Epithelial cell of proximal tubule (primary cell): Measurements from ENCODE around the gene NPFFR1. TPM values are rescaled to one million over a fixed set of nuclear protein-coding genes. Genes with fewer than 3 reads are reported as not detected.
"Not testable (repeated sequence)": the region's sequence is repeated elsewhere in the genome, so short reads cannot be mapped to it uniquely, and the experiment has no call there.

Experiments
- DNase-seq: peaks from one replicate; pipeline ENCODE4 v3.0.0-alpha.2; 2011; ENCODE audit warnings: low read depth
- H3K4me3 ChIP-seq: 2 replicates; pipeline ENCODE4 v1.5.1; 2011; ENCODE audit warnings: low read depth, mild to moderate bottlenecking, low read length
- total RNA-seq: library from RNA; depleted of rRNA; stranded (reverse); fragments of >200 nt; gene quantifications from 2 replicates; pipeline ENCODE4 v1.2.3, GENCODE V29; 2015
- TF ChIP-seq, protein P1 (sequence below): conservative IDR thresholded peaks from 2 replicates; pipeline ENCODE4 v1.5.1; 2012; ENCODE audit warnings: low read depth, mild to moderate bottlenecking, low read length

NPFFR1 gene
- total RNA-seq, 1 donor from 2014 or later: not detected

DNA sequence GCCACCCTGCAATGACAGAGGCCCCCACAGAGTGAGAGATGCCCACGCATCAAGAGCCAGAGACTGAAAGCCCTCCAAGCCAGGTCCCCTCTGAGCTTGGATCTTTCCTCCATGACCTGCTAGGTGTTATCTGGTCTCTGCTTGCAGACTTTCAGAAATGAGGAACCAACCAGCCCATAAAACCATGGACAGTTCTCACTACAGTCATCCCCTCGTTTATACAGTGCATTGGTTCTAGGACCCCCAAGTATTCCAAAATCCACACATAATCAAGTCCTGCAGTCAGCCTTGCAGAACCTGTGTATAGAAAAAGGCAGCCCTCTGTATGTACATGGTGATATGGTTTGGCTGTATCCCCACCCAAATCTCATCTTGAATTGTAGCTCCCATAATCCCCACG lies 23.1 kb downstream of the NPFFR1 start:
- TF ChIP-seq, protein P1, sequence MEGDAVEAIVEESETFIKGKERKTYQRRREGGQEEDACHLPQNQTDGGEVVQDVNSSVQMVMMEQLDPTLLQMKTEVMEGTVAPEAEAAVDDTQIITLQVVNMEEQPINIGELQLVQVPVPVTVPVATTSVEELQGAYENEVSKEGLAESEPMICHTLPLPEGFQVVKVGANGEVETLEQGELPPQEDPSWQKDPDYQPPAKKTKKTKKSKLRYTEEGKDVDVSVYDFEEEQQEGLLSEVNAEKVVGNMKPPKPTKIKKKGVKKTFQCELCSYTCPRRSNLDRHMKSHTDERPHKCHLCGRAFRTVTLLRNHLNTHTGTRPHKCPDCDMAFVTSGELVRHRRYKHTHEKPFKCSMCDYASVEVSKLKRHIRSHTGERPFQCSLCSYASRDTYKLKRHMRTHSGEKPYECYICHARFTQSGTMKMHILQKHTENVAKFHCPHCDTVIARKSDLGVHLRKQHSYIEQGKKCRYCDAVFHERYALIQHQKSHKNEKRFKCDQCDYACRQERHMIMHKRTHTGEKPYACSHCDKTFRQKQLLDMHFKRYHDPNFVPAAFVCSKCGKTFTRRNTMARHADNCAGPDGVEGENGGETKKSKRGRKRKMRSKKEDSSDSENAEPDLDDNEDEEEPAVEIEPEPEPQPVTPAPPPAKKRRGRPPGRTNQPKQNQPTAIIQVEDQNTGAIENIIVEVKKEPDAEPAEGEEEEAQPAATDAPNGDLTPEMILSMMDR: no peak
- DNase-seq: no peak
- H3K4me3 ChIP-seq: no peak overlapping the region

DNA sequence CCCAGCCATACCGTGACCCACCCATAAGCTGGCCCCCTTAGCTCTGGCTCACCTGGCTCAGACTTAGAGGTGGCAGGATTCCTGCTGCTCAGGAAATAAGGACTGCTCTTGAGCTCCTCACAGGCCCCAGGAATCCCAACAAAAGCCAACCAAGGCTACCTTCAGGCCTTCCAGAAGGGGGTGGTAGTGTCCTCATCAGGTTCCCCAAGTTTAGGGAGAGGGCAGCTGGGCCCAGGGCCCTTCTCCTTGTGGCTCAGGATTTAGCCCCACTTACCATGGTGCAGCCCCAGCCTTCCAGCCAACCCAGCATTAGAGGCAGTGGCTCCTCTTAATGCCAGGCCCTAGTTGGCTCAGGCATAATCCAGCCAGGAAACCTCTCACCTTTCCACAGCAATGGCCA lies 23.5 kb downstream of the NPFFR1 start:
- TF ChIP-seq, protein P1: no peak

DNA sequence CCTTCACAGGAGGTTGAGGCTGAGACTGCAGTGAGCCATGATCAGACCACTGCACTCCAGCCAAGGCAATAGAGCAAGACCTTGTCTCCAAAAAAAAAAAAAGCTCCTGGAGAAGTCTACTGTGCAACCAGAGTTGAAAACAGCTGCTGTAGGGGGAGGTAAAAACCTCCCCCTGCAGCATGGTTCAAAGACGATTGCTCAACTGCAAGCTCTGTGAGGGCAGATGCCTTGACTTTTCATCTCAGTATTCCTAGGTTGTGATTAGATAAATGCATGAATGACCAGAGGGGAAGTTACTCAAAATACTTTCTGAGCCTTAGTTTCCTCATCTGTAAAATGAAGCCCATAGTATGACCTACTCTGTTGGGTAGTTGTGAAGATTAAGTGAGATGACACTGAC lies 25.6 kb downstream of the NPFFR1 start:
- H3K4me3 ChIP-seq: no peak overlapping the region
- no peak for DNase-seq
- TF ChIP-seq, protein P1: no peak

More for the DNA sequence above, 23.5 kb downstream of the NPFFR1 start:
- H3K4me3 ChIP-seq: no peak overlapping the region
- DNase-seq: no peak

DNA sequence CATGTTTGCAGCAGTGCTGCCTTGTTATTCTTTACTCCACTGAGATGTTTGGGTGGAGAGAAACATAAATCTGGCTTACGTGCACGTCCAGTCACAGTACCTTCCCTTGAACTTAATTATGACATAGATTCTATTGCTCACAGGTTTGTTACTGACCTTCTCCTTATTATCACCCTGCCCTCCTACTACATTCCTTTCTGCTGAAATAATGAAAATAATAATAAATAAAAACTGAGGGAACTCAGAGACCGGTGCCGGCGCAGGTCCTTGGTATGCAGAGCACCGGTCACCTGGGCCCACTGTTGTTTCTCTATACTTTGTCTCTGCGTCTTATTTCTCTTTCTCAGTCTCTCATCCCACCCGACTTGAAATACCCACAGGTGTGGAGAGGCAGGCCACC lies 26.0 kb downstream of the NPFFR1 start:
- not testable (repeated sequence) for DNase-seq, H3K4me3 ChIP-seq

DNA sequence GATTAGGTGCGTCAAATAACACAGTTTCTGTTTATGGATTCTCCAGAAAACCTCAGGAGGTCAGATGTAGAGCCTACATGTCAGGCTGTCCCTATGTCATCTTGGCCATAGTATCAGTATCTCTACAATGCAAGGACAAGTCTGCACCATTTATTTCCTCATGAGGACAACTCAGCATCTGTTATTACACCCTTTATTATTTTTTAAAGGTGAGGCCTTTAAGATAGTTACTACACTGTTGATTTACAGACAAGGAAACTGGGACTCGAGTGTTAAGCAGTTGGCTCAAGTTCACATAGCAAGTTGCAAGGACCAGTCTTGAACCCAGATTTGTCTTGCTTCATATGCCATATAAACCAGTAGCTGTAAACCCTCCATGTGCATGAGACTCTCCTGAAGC lies 27.3 kb downstream of the NPFFR1 start:
- TF ChIP-seq, protein P1: no peak
- H3K4me3 ChIP-seq: no peak overlapping the region
- no peak for DNase-seq

DNA sequence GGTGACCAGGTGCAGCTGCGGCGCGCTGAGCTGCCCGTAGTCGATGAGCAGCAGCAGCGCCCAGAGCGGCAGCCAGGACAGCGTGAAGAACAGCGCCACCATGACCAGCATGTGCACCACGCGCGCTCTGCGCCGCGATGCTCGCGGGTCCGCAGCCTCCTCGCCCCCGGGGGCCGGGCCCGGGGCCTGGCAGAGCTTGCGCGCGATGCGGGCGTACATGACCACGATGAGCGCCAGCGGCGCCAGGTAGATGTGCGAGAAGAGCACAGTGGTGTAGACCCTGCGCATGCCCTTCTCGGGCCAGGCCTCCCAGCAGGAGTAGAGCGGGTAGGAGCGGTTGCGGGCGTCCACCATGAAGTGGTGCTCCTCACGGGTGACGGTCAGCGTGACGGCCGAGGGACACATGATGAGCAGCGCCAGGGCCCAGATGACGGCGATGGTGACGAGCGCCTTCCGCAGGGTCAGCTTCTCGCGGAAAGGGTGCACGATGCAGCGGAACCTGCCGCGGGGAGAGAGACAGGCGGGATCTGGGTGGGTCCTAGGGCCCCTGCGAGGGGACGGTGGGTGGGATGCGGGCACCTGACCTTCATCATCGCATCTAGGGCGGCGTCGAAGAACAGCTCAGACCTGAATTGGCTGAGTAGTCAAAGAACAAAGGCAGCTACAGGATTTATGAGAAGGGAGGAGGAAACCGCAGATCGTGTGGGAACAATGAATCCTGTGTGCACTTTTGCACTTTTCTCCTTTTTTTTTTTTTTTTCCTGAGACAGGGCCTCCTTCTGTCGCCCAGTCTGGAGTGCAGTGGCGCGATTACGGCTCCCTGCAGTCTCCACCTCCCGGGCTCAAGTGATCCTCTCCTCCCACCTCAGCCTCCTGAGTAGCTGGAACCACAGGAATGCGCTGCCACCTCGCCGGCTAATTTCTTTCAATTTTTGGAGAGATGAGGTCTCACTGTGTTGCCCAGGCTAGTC lies 28.2 kb downstream of the NPFFR1 start:
- H3K4me3 ChIP-seq: peak overlapping the region; percentile 16
- TF ChIP-seq, protein P1: peak; percentile 5

DNA sequence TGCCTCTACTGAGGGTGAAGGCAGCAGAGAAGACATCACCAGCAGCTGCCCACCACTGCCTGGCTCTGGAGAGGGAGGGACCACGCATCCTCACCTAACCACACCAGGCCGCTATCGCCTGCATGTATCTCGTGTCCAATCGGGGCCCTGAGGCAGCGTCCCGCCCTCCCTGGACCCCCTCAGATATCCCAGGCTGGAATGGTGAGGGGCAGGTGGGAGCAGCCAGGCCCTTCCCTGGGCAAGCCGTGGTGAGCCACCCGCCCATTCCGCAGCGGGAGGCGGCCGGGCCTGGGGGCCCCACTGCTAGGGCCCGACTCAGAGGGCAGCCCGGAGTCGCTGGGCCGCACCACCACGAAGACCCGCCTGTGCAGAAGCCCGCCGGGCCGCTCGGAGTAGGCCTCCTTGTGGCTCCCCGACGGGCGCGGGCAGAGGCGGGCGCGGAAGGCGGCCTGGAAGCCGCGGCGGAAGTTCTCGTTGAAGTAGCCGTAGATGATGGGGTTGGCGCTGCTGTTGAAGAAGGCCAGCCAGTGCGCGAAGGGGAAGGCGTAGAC lies 29.0 kb downstream of the NPFFR1 start:
- TF ChIP-seq, protein P1: no peak
- no peak for DNase-seq
- no peak overlapping the region for H3K4me3 ChIP-seq

More for the DNA sequence above, 28.2 kb downstream of the NPFFR1 start:
- no peak for DNase-seq
